GM12865 (cell line): ENCODE measurements around the gene TIAM1.
A peak's percentile ranks its signal among the peaks of the same experiment; 100 is the strongest.

Source experiments
- DNase-seq: peaks from one replicate; pipeline ENCODE4 v3.0.0; 2010; ENCODE audit warnings: low read depth
- H3K4me3 ChIP-seq: 2 replicates; pipeline ENCODE4 v1.5.1; 2011; ENCODE audit warnings: mild to moderate bottlenecking, low read depth, low read length, control low read depth
- TF ChIP-seq, protein P1 (sequence below): IDR thresholded peaks from 2 replicates; pipeline ENCODE4 v1.5.1; 2011; ENCODE audit warnings: low read length, control low read depth, low read depth, inconsistent platforms; ENCODE audit not compliant: insufficient read depth; ENCODE audit errors: missing control alignments

Gene TIAM1

DNA sequence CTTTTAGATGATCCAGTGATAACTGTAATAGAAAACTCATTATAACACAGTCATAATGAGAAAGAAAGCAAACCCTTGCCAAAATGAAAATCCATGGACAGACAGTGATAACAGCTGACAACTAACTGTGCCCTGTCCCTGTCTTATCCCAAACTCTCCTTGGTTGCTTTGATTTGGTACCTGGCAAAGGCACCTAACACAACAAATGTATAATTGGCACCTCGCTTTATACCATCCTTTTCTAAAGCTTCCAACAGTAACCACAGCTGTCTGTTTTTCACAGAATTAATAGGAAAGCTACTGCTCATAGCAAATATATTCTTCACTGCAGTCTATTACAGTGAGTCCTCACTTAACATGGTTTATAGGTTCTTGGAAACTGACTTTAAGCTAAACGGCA is 187.4 kb downstream of the TIAM1 start:
- no peak for DNase-seq
- TF ChIP-seq, protein P1, sequence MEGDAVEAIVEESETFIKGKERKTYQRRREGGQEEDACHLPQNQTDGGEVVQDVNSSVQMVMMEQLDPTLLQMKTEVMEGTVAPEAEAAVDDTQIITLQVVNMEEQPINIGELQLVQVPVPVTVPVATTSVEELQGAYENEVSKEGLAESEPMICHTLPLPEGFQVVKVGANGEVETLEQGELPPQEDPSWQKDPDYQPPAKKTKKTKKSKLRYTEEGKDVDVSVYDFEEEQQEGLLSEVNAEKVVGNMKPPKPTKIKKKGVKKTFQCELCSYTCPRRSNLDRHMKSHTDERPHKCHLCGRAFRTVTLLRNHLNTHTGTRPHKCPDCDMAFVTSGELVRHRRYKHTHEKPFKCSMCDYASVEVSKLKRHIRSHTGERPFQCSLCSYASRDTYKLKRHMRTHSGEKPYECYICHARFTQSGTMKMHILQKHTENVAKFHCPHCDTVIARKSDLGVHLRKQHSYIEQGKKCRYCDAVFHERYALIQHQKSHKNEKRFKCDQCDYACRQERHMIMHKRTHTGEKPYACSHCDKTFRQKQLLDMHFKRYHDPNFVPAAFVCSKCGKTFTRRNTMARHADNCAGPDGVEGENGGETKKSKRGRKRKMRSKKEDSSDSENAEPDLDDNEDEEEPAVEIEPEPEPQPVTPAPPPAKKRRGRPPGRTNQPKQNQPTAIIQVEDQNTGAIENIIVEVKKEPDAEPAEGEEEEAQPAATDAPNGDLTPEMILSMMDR, result no peak

DNA sequence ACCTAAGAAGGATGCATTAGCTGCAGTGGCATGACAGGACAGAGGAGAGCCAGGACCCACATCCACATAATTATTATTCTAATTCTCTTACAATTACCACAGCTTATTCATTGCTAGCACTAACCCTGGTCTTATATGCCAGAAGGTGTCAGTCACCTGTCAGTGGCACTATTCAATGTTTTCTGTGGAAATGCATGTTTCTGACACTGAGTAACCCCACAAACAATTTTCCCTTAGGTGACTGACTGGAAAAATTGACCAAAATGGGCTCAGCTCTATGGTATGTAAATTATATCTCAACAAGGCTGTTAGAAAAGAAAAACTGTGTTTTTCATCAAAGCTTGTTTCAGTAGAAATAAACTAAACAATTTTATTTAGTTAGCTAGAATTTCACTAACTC is 187.9 kb downstream of the TIAM1 start:
- H3K4me3 ChIP-seq, result no peak overlapping the region
- TF ChIP-seq, protein P1, result no peak
- DNase-seq, result no peak

More for the DNA sequence above, 187.4 kb downstream of the TIAM1 start:
- H3K4me3 ChIP-seq, result no peak overlapping the region

DNA sequence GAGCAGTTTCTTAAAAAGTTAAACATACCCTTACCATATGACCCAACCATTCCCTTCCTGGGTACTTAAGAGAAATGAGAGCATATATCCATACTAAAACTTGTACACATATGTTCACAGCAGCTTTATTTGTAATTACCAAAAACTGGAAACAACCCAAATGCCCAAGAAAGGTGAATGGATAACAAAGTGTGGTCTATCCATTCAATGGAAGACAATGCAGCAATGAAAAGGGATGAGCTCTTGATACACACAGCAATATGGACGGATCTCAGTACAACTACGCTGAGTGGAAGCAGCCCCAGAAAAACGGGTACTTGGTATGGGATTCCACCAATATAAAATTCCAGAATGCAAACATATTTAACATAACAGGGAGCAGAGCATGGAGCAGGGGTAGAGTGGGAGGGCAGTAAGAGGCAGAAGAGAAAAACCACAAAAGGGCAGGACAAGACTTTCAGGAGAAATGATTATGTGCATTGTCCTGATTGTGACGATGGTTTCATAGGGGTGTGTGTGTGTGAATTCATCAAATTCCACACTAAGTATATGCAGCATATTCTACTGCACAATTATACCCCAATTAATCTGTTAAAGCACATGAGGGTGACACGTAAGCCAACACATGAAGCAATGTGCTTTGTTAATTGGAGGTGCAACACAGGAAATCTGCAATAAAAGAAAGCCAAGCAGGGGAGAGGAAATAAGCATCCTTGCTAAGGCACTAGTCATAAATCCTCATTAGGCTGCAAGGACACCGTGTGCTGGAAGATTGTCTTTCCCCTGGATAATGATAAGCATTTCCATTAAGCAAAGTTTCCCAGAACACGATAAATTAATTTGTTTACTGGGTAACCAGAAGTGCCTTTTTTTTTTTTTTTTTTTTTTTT is 192.7 kb downstream of the TIAM1 start:
- DNase-seq, result no peak
- TF ChIP-seq, protein P1, result no peak
- no peak overlapping the region for H3K4me3 ChIP-seq

DNA sequence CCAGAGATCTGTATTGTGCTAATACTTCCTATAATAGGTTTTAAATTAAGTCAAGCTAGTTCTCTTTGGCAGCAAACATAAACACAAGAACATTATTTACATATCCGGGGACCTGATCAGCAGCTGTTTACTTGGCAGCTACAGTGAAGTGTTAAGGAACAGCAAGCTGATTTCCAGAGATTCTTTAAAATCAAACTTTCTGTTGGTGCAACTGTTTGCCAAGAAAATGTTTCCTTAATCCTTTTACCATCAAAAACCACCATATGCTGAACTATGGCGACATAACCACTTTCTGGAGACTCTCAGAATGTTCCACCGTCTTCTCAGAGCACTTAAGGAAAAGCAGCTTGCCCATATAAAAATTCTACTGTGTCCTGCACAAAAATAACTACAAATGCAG is 198.8 kb downstream of the TIAM1 start:
- no peak for DNase-seq
- H3K4me3 ChIP-seq, result no peak overlapping the region
- TF ChIP-seq, protein P1, result no peak

DNA sequence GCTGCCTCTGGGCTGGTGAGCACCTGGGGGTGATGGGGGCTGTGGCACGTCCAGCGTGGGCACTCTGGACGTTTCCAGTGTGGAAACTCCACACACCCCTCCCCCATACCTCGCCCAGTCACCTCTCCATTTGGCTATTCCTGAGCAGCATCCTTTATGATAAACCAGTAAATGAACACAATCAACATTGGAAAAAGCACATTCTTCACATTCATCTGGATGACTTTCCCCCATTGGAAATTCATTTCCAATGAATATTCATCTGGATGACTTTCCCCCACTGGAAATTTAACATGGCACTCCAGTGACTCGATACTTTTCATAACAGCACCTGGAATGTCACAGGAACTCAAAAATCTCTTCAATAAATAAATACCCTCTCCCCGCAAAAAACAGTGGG is 201.0 kb downstream of the TIAM1 start:
- DNase-seq, result no peak
- TF ChIP-seq, protein P1, result no peak
- no peak overlapping the region for H3K4me3 ChIP-seq

DNA sequence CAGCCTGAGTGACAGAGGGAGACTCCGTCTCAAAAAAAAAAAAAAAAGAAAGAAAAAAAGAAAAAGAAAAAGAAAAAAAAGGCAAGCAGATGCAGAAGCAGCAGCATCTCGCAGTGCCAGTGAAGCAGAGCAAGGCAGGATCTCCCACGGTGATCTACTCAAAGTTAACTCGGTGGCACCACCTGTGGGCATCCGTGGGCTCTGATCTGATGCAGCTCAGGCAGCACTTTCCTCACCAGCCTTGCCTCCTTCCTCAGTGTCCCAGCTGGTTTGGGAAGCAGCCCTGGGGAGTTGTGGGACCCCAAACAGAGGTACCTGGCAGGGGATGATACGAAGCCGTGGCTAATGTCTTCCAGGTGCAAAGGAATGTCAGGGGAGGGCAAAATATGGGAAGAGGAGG is 201.5 kb downstream of the TIAM1 start:
- DNase-seq, result peak; percentile 33
- TF ChIP-seq, protein P1, result peak; percentile 24
- H3K4me3 ChIP-seq, result no peak overlapping the region
